HepG2 (cell line): ENCODE measurements around the gene HRG. TPM values are rescaled to one million over a fixed set of nuclear protein-coding genes. Genes with fewer than 3 reads are reported as not detected.

Source experiments
- ATAC-seq: fragments of 200-7000 bp; cut with Tn5 transposase; 3 replicates; pipeline ENCODE4 v1.9.1; 2020; ENCODE audit warnings: mild to moderate bottlenecking, moderate library complexity
- BruUV-seq: library from RNA; stranded (reverse); fragments of 400-500 nt; replicated peaks from 2 replicates; lab custom pipeline; 2021; lab: Mats Ljungman, UMichigan
- CTCF ChIA-PET: fragments of 300-600 bp; formaldehyde crosslinking; extraction: SDS; loops from one replicate; lab custom pipeline; 2021; ENCODE audit warnings: low total read pairs, inconsistent platforms, low intra/inter-chr PET ratio; lab: Yijun Ruan, JAX
- POLR2A ChIA-PET: fragments of 350-600 bp; sonication (Branson Sonifier 250); formaldehyde crosslinking; loops from one replicate; lab custom pipeline; 2020; ENCODE audit warnings: antibody characterized with exemption, inconsistent platforms; lab: Yijun Ruan, JAX
- DNase-seq: peaks from one replicate; pipeline ENCODE4 v3.0.0-alpha.2; 2015; ENCODE audit warnings: low spot score
- FAIRE-seq: peaks from 3 replicates; lab custom pipeline; 2011; peaks lifted over from hg19 to GRCh38; lab: Jason Lieb, UNC
- H2AFZ ChIP-seq: one replicate; pipeline ENCODE4 v1.6.1; 2011; ENCODE audit warnings: low read length, inconsistent platforms
- H3K27ac ChIP-seq: fragments of 300-600 bp; 3 replicates; pipeline ENCODE4 v1.8.0; 2011; ENCODE audit warnings: mixed run types, mild to moderate bottlenecking, mixed read lengths, low read length, inconsistent platforms; ENCODE audit not compliant: insufficient read depth; ENCODE audit errors: extremely low read length
- H3K27me3 ChIP-seq, 2 experiments: fragments of 200-600 bp in 1 of 2; 2 replicates in 1 of 2; 3 replicates in 1 of 2; pipeline versions ENCODE4 v1.6.0 to v1.8.0; 2011; ENCODE audit warnings: low read length in 2 of 2, mild to moderate bottlenecking in 2 of 2, moderate library complexity in 2 of 2, inconsistent platforms in 1 of 2; ENCODE audit not compliant: insufficient read depth in 2 of 2, control insufficient read depth in 1 of 2
- H3K36me3 ChIP-seq, 2 experiments: fragments of 200-600 bp in 1 of 2; replicated peaks in 1 of 2; 2 replicates in 1 of 2; 3 replicates in 1 of 2; pipeline versions ENCODE4 v1.5.1 to v1.8.0; 2011; ENCODE audit warnings: low read length in 2 of 2, inconsistent platforms in 1 of 2; ENCODE audit not compliant: insufficient read depth in 2 of 2, control insufficient read depth in 1 of 2
- H3K4me1 ChIP-seq: 2 replicates; pipeline ENCODE4 v1.5.1; 2012; ENCODE audit warnings: low read length, inconsistent platforms; ENCODE audit not compliant: insufficient read depth
- H3K4me2 ChIP-seq: 2 replicates; pipeline ENCODE4 v1.6.0; 2011; ENCODE audit warnings: low read depth, low read length, inconsistent platforms
- H3K4me3 ChIP-seq, 3 experiments: fragments of 200-600 bp in 1 of 3; sonication (generic), shearing (Covaris generic) in 1 of 3; replicated peaks in 1 of 3; 2 replicates each; pipeline ENCODE4 v1.5.1; 2011 to 2016; ENCODE audit warnings: low read length in 3 of 3, inconsistent platforms in 2 of 3, low read depth in 2 of 3, mild to moderate bottlenecking in 2 of 3, control low read depth in 1 of 3, mixed read lengths in 1 of 3; ENCODE audit not compliant: insufficient read depth in 1 of 3
- H3K79me2 ChIP-seq: one replicate; pipeline ENCODE4 v1.6.1; 2011; ENCODE audit warnings: low read length, inconsistent platforms; ENCODE audit not compliant: insufficient read depth
- H3K9ac ChIP-seq: 2 replicates; pipeline ENCODE4 v1.6.0; 2011; ENCODE audit warnings: mild to moderate bottlenecking, low read depth, low read length, inconsistent platforms; ENCODE audit not compliant: insufficient read depth
- H3K9me3 ChIP-seq: 2 replicates; pipeline ENCODE4 v1.5.1; 2012; ENCODE audit warnings: mild to moderate bottlenecking, low read length
- H4K20me1 ChIP-seq: 2 replicates; pipeline ENCODE4 v1.6.0; 2011; ENCODE audit warnings: inconsistent platforms, mild to moderate bottlenecking, low read length, moderate library complexity; ENCODE audit not compliant: insufficient read depth
- ARNT ChIP-seq: fragments of 450-650 bp; IDR thresholded peaks from 2 replicates; pipeline ENCODE4 v1.6.1; 2017
- ESRRA ChIP-seq: sonication (generic); formaldehyde crosslinking; IDR thresholded peaks from 2 replicates; pipeline ENCODE4 v1.5.1; 2020; ENCODE audit warnings: mild to moderate bottlenecking, low read depth, missing genetic modification reagents
- ISX ChIP-seq: sonication (generic); formaldehyde crosslinking; conservative IDR thresholded peaks from 2 replicates; pipeline ENCODE4 v1.5.0; 2020; ENCODE audit warnings: missing genetic modification reagents
- KLF11 ChIP-seq: IDR thresholded peaks from 2 replicates; pipeline ENCODE4 v1.6.1; 2016; ENCODE audit warnings: missing compliant biosample characterization
- NR2C2 ChIP-seq: sonication (generic); formaldehyde crosslinking; IDR thresholded peaks from 2 replicates; pipeline ENCODE4 v1.4.0; 2020; ENCODE audit warnings: missing genetic modification reagents, mild to moderate bottlenecking, moderate library complexity, borderline replicate concordance
- SNAPC4 ChIP-seq: sonication (generic); formaldehyde crosslinking; IDR thresholded peaks from 2 replicates; pipeline ENCODE4 v1.4.0; 2020; ENCODE audit warnings: mild to moderate bottlenecking, missing genetic modification reagents
- SRSF9 ChIP-seq: fragments of 200-400 bp; formaldehyde crosslinking; IDR thresholded peaks from 2 replicates; pipeline ENCODE4 v1.6.1; 2018; ENCODE audit warnings: borderline replicate concordance, mild to moderate bottlenecking, low read depth, low read length; ENCODE audit not compliant: insufficient read depth, poor library complexity, severe bottlenecking
- ZBTB34 ChIP-seq: sonication (generic); formaldehyde crosslinking; IDR thresholded peaks from 2 replicates; pipeline ENCODE4 v1.8.0; 2022; ENCODE audit warnings: mild to moderate bottlenecking, missing genetic modification reagents
- ZNF333 ChIP-seq: sonication (generic); formaldehyde crosslinking; IDR thresholded peaks from 2 replicates; pipeline ENCODE4 v1.4.0; 2020; ENCODE audit warnings: mild to moderate bottlenecking, missing genetic modification reagents, borderline replicate concordance
- ZNF543 ChIP-seq: sonication (generic); formaldehyde crosslinking; IDR thresholded peaks from 2 replicates; pipeline ENCODE4 v1.4.0; 2020; ENCODE audit warnings: mild to moderate bottlenecking, missing genetic modification reagents
- ZNF740 ChIP-seq: sonication (generic); formaldehyde crosslinking; IDR thresholded peaks from 2 replicates; pipeline ENCODE4 v1.4.0; 2020; ENCODE audit warnings: missing genetic modification reagents
- ZNF749 ChIP-seq: sonication (generic); formaldehyde crosslinking; IDR thresholded peaks from 2 replicates; pipeline ENCODE4 v1.8.0; 2022; ENCODE audit warnings: mild to moderate bottlenecking, missing genetic modification reagents, moderate library complexity, borderline replicate concordance
- WGBS: methylation state at CpG from one replicate; pipeline ENCODE4 v1.1.6; 2017; ENCODE audit warnings: low lambda C conversion rate; 5-methylcytosine and 5-hydroxymethylcytosine counted together
- in situ Hi-C: cut with HindIII; loops from 2 replicates; pipeline ENCODE4 v1.10.0; 2017; ENCODE audit warnings: low pct_unique_long_range_greater_than_20kb; ENCODE audit not compliant: extremely low pct_ligation_motif_present
- intact Hi-C: fragments of 100-400 bp; cut with micrococcal nuclease; formaldehyde crosslinking; loops from one replicate; pipeline ENCODE4 v1.10.0; 2022; ENCODE audit not compliant: unreplicated experiment
- polyA plus RNA-seq, 8 experiments: library from polyadenylated mRNA; depleted of rRNA in 3 of 8; stranded (reverse) in 7 of 8; unstranded in 1 of 8; fragments of >200 nt; fragmentation: Illumina TruSeq in 4 of 8; extraction: Trizol in 4 of 8; gene quantifications; 2 replicates each; pipeline versions ENCODE4 v1.2.1 to v1.2.3, GENCODE V29; 2011 to 2016; ENCODE audit warnings: low read depth in 4 of 8, missing spikeins in 1 of 8, mixed read lengths in 1 of 8; ENCODE audit not compliant: insufficient read depth in 1 of 8
- total RNA-seq, 5 experiments: library from RNA; depleted of rRNA; stranded (reverse); fragments of >200 nt; fragmentation: Illumina TruSeq; extraction: Trizol; gene quantifications; 2 replicates each; pipeline ENCODE4 v1.2.3, GENCODE V29; 2016; ENCODE audit warnings: low read depth in 1 of 5

The HRG gene
- total and polyA plus RNA-seq, 2 of the 13 experiments (the other 11 are each of a cell fraction or from before 2014, with no cell fraction given) = 0.09 to 0.11 TPM

GRCh38 chr3:186646841-186647240 is 19.0 kb upstream of the HRG start:
- H3K36me3 ChIP-seq = no peaks in the 10 kb centered on the region
- H3K27ac ChIP-seq = no peak overlapping the region
- no peak overlapping the region for H3K9ac ChIP-seq
- 81% methylated on average over 1 of the region's 1 CpG for WGBS
- H3K4me3 ChIP-seq = no peak overlapping the region
- in situ Hi-C loops = no loop called here
- no peaks in the 10 kb centered on the region for H4K20me1 ChIP-seq
- BruUV-seq = no TSS peak
- DNase-seq = no peak
- CTCF ChIA-PET = no interaction called here
- H3K79me2 ChIP-seq = no peaks in the 10 kb centered on the region
- no peaks in the 10 kb centered on the region for H3K27me3 ChIP-seq
- no peak overlapping the region for H2AFZ ChIP-seq
- no peaks in the 10 kb centered on the region for H3K4me1 ChIP-seq
- no peak overlapping the region for H3K4me2 ChIP-seq
- TF ChIP-seq ZNF333 (CRISPR knock-in tag) = no peak
- no peak for TF ChIP-seq SNAPC4 (CRISPR knock-in tag)
- no peak for TF ChIP-seq ZNF543 (CRISPR knock-in tag)
- TF ChIP-seq ZBTB34 (CRISPR knock-in tag) = no peak
- TF ChIP-seq KLF11 (CRISPR knock-in tag) = no peak
- no peak for TF ChIP-seq ZNF740 (CRISPR knock-in tag)
- TF ChIP-seq SRSF9 = no peak
- TF ChIP-seq NR2C2 = no peak
- TF ChIP-seq ZNF749 = no peak
- TF ChIP-seq ARNT = no peak
- no peak for TF ChIP-seq ESRRA (CRISPR knock-in tag)
- no peak for TF ChIP-seq ISX (CRISPR knock-in tag)
- TF ChIP-seq, all 625 proteins: peak for 0
- no peaks in the 10 kb centered on the region for H3K9me3 ChIP-seq
- FAIRE-seq (no peak), ATAC-seq (no peak)
- intact Hi-C loops = no loop called here
- POLR2A ChIA-PET = no interaction called here
